Measurements from ENCODE around the gene IFI27. TPM values are rescaled to one million over a fixed set of nuclear protein-coding genes. Genes with fewer than 3 reads are reported as not detected.

IFI27 gene
- total RNA-seq, 1 donor from 2014 or later, result 7.5 TPM

DNA sequence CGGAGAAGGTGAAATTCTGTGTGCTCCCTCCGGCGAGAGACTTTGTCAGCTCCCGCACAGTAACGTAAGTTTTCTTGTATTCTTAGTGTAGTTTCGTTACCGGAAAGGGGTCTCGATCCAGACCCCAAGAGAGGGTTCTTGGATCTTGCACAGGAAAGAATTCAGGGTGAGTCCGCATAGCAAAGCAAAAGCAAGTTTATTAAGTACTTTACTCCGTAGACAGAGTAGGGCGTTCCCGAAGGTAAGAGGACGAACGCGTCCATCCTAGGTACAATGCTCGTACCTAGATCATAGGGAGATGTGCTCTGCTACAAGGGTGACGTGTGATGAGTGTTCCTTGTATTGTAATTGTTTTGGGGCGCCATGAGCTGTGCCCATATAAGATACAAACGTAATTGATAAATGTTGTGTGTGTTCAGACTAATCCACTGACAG lies 29.1 kb upstream of the IFI27 start:
- Mint-ChIP-seq H3K27ac (peak overlapping the region; percentile 99), H3K9me3 (ENCODE audit: low read depth) (no peaks in the 10 kb centered on the region), H3K4me3 (ENCODE audit: low read depth) (peak overlapping the region; percentile 100), H3K36me3 (ENCODE audit: insufficient read depth) (peaks cover 18% of the 10 kb centered on the region), H3K4me1 (ENCODE audit: low read depth) (peaks cover 43% of the 10 kb centered on the region), H3K27me3 (no peaks in the 10 kb centered on the region)
- no peak for DNase-seq (ENCODE audit: low spot score, unreplicated experiment)
- TF ChIP-seq, protein P1, sequence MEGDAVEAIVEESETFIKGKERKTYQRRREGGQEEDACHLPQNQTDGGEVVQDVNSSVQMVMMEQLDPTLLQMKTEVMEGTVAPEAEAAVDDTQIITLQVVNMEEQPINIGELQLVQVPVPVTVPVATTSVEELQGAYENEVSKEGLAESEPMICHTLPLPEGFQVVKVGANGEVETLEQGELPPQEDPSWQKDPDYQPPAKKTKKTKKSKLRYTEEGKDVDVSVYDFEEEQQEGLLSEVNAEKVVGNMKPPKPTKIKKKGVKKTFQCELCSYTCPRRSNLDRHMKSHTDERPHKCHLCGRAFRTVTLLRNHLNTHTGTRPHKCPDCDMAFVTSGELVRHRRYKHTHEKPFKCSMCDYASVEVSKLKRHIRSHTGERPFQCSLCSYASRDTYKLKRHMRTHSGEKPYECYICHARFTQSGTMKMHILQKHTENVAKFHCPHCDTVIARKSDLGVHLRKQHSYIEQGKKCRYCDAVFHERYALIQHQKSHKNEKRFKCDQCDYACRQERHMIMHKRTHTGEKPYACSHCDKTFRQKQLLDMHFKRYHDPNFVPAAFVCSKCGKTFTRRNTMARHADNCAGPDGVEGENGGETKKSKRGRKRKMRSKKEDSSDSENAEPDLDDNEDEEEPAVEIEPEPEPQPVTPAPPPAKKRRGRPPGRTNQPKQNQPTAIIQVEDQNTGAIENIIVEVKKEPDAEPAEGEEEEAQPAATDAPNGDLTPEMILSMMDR (IDR thresholded peaks at IDR 0.05; ENCODE audit: unreplicated experiment), result no peak

DNA sequence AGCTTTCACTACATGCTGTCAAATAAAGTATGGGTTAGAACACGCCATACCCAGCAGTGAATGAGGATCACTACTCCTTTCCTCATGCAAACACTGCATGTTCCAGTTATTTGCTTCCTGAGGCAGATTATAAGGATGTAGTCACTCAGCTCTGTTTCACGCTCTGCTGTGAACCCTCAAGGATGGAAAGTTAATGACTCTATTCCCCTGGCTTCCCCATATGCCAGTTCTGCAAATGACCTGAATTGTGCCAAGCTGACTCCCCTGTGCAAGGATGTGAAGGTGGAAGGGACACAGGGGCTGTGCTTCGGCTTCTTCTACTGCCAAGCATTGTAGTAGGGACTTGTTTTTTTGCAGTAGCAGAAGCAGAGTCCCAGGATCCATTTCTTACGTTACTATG lies 22.6 kb upstream of the IFI27 start:
- no peaks in the 10 kb centered on the region for H3K9me3 Mint-ChIP-seq (ENCODE audit: low read depth)
- TF ChIP-seq, protein P1 (IDR thresholded peaks at IDR 0.05; ENCODE audit: unreplicated experiment), result no peak

DNA sequence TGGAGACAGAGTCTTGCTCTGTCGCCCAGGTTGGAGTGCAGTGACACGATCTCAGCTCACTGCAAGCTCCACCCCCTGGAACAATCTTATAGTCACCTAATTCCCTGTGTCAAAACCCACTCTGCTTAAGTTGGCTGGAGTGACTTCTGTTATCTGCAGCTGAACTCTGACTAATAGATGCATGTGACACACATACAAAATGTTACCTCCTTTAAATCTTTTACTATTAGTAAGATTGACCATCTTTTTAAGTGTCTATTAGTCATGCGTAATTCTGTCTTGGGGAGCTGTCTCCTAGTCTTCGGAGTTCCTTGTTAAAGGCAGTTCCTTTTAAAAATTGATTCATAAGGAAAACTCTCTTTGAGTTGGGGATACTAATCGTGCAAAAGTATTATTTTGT lies 22.0 kb upstream of the IFI27 start:
- Mint-ChIP-seq H3K4me3 (ENCODE audit: low read depth) (no peak overlapping the region), H3K27ac (no peak overlapping the region)

More for the DNA sequence above, 22.6 kb upstream of the IFI27 start:
- Mint-ChIP-seq H3K27me3 (no peaks in the 10 kb centered on the region), H3K4me1 (ENCODE audit: low read depth) (peaks cover 7% of the 10 kb centered on the region), H3K4me3 (ENCODE audit: low read depth) (no peak overlapping the region), H3K36me3 (ENCODE audit: insufficient read depth) (peaks cover 2% of the 10 kb centered on the region), H3K27ac (no peak overlapping the region)
- DNase-seq (ENCODE audit: low spot score, unreplicated experiment), result no peak

DNA sequence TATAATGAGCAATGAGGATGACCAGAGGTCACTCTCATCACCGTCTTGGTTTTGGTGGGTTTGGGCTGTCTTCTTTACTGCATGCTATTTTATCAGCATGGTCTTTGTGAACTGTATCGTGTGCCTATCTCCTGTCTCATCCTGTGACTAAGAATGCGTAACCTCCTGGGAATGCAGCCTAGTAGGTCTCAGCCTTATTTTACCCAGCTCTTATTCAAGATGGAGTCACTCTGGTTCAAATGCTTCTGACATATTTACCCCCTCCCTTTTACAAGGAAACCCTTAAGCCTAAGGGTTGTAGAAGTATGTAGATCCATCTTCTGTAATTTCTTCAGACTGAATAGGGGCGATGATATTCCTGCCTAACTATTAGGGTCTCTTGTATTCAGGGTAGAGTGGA lies 21.1 kb upstream of the IFI27 start:
- TF ChIP-seq, protein P1 (IDR thresholded peaks at IDR 0.05; ENCODE audit: unreplicated experiment), result no peak

More for the DNA sequence above, 22.0 kb upstream of the IFI27 start:
- TF ChIP-seq, protein P1 (IDR thresholded peaks at IDR 0.05; ENCODE audit: unreplicated experiment), result no peak
- H3K27me3 Mint-ChIP-seq, result no peaks in the 10 kb centered on the region
- peaks cover 2% of the 10 kb centered on the region for H3K36me3 Mint-ChIP-seq (ENCODE audit: insufficient read depth)
- no peak for DNase-seq (ENCODE audit: low spot score, unreplicated experiment)
- peaks cover 5% of the 10 kb centered on the region for H3K4me1 Mint-ChIP-seq (ENCODE audit: low read depth)
- no peaks in the 10 kb centered on the region for H3K9me3 Mint-ChIP-seq (ENCODE audit: low read depth)

DNA sequence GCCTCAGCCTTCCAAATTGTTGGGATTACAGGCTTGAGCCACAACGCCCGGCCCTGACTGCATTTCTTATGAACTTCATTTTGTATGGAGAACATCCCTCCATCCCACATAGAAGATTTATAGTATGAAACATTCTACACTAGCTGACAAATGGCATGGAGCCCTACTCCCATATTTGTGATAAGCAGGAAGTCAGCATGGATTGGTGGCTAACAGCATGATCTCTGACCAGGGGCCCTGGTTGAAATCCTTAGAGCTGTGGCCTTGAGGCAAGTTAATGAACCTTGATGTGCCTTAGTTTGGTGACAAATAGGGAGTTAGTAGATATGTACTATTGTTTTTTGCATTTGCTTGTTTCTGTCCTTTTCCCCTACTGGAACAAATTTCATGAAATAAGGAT lies 17.1 kb upstream of the IFI27 start:
- H3K27me3 Mint-ChIP-seq, result no peaks in the 10 kb centered on the region
- no peak for DNase-seq (ENCODE audit: low spot score, unreplicated experiment)
- no peaks in the 10 kb centered on the region for H3K36me3 Mint-ChIP-seq (ENCODE audit: insufficient read depth)
- TF ChIP-seq, protein P1 (IDR thresholded peaks at IDR 0.05; ENCODE audit: unreplicated experiment), result no peak
- no peak overlapping the region for H3K27ac Mint-ChIP-seq
- no peak overlapping the region for H3K4me3 Mint-ChIP-seq (ENCODE audit: low read depth)
- H3K9me3 Mint-ChIP-seq (ENCODE audit: low read depth), result no peaks in the 10 kb centered on the region
- no peaks in the 10 kb centered on the region for H3K4me1 Mint-ChIP-seq (ENCODE audit: low read depth)

More for the DNA sequence above, 21.1 kb upstream of the IFI27 start:
- H3K36me3 Mint-ChIP-seq (ENCODE audit: insufficient read depth), result peaks cover 2% of the 10 kb centered on the region
- H3K4me1 Mint-ChIP-seq (ENCODE audit: low read depth), result peaks cover 3% of the 10 kb centered on the region
- no peak overlapping the region for H3K27ac Mint-ChIP-seq
- no peaks in the 10 kb centered on the region for H3K27me3 Mint-ChIP-seq
- no peak overlapping the region for H3K4me3 Mint-ChIP-seq (ENCODE audit: low read depth)
- no peaks in the 10 kb centered on the region for H3K9me3 Mint-ChIP-seq (ENCODE audit: low read depth)
- DNase-seq (ENCODE audit: low spot score, unreplicated experiment), result no peak

Measured in progenitor cell of endocrine pancreas (in vitro differentiated cells).